HUES48 (cell line): ENCODE data around the gene RBM39.

Experiments
- H3K27ac ChIP-seq: one replicate; pipeline ENCODE4 v1.7.0; 2013; ENCODE audit warnings: low read depth, low read length, inconsistent platforms
- H3K27me3 ChIP-seq: 2 replicates; pipeline ENCODE4 v1.6.1; 2013; ENCODE audit warnings: mild to moderate bottlenecking, low read length; ENCODE audit not compliant: control insufficient read depth, insufficient read depth
- H3K36me3 ChIP-seq: 2 replicates; pipeline ENCODE4 v1.6.1; 2013; ENCODE audit warnings: low read length; ENCODE audit not compliant: control insufficient read depth, insufficient read depth
- H3K4me1 ChIP-seq: 2 replicates; pipeline ENCODE4 v1.6.1; 2013; ENCODE audit warnings: mild to moderate bottlenecking, low read length; ENCODE audit not compliant: control insufficient read depth, insufficient read depth
- H3K4me3 ChIP-seq: 2 replicates; pipeline ENCODE4 v1.5.1; 2013; ENCODE audit warnings: mild to moderate bottlenecking, low read depth, low read length
- H3K9ac ChIP-seq: 2 replicates; pipeline ENCODE4 v1.6.1; 2013; ENCODE audit warnings: mild to moderate bottlenecking, low read depth, low read length, moderate library complexity
- H3K9me3 ChIP-seq: 2 replicates; pipeline ENCODE4 v1.6.1; 2013; ENCODE audit warnings: low read length; ENCODE audit not compliant: control insufficient read depth, insufficient read depth

Gene RBM39

DNA sequence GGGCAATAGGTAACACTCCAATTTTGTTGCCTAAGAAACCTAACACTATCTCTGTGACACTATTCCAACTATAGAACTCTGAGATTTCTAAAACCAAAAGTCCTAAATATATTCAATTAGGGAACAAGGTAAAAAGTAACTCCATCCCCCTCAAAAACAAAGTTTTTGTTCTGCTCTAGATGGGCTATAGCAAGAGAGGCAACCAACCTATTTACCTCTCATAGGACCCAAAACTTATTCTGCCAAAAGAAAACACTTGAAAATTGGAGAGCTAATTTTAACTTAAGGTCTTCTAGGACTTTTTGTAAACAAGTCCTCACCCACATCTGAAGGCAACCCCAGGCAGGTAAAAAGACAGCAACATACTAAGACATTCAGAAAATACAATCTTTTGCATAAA lies 7.7 kb downstream of the RBM39 start:
- Histone ChIP-seq H3K27me3 (no peaks in the 10 kb centered on the region), H3K9me3 (no peaks in the 10 kb centered on the region), H3K4me3 (no peak overlapping the region), H3K27ac (no peak overlapping the region), H3K4me1 (peaks cover 9% of the 10 kb centered on the region), H3K36me3 (peaks cover 98% of the 10 kb centered on the region), H3K9ac (no peak overlapping the region)

DNA sequence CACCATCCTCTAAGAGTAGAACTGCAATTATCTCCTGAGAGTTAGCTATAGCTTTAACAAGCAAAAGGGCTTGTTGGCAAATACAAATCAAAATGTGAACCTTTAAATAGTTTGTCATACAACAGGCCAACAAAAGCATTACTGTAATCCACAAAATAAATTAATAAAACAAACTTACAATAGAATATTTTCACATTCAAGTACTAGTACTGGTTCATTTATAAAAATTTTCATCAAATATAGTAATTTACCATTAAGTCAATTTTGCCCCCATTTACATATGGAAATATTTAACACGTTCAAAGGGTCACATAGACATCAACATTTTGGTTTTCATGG lies 9.4 kb downstream of the RBM39 start:
- Histone ChIP-seq H3K9me3 (no peaks in the 10 kb centered on the region), H3K4me3 (no peak overlapping the region), H3K27me3 (no peaks in the 10 kb centered on the region), H3K27ac (no peak overlapping the region), H3K4me1 (peaks cover 4% of the 10 kb centered on the region; the same call in 1 of the 2 replicates), H3K9ac (no peak overlapping the region), H3K36me3 (peaks cover 98% of the 10 kb centered on the region)

DNA sequence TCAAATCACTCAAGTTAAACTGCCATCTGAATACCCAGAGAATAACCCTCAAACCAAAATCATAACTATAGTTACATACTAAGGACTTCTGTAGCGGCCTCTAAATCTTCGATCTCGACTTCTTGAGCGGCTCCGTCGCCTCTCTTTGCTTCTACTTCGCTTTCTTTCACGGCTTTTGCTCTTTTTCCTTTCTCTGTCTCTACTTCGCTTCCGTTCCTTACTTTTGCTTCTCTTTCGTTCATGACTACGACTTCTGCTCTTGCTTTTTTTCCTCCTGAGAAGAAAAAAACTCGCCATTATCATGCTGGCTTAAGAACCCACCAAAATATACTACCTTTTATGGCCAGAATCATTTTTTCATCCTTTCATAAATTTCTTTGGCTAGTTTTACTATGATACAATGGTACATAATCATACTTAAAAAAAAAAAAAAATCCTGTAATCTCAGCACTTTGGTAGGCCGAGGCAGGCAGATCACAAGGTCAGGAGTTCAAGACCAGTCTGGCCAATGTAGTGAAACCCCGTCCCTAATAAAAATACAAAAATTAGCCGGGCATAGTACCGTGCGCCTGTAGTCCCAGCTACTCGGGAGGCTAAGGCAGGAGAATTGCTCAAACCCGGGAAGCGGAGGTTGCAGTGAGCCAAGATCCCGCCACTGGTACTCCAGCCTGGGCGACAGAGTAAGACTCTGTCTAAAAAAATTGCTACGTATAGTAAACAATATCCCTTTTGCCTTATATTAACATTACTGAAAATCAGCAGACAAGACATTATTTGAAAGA lies 10.0 kb downstream of the RBM39 start:
- no peaks in the 10 kb centered on the region for H3K27me3 ChIP-seq
- peaks cover 4% of the 10 kb centered on the region; the same call in 1 of the 2 replicates for H3K4me1 ChIP-seq
- no peak overlapping the region for H3K27ac ChIP-seq
- H3K9me3 ChIP-seq = no peaks in the 10 kb centered on the region
- H3K36me3 ChIP-seq = peaks cover 98% of the 10 kb centered on the region
- H3K4me3 ChIP-seq = no peak overlapping the region
- H3K9ac ChIP-seq = no peak overlapping the region

DNA sequence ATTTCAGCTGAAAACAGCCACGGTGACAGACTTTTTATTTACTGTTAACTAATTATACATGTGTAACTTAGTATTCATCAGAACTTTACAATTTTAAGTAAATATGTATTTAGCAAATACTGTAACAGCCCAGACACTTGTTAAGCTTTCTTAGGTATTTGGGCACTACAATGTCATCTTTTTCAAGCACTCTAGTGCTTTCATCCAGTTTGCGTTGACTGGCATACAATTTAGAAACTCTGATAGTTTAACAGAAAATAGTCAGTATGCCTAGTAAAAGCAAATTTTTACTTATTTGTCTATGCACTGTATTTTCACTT lies 10.6 kb downstream of the RBM39 start:
- Histone ChIP-seq H3K4me1 (peaks cover 4% of the 10 kb centered on the region; the same call in 1 of the 2 replicates), H3K27me3 (no peaks in the 10 kb centered on the region), H3K36me3 (peaks cover 98% of the 10 kb centered on the region), H3K9me3 (no peaks in the 10 kb centered on the region), H3K9ac (no peak overlapping the region), H3K27ac (no peak overlapping the region), H3K4me3 (no peak overlapping the region)

DNA sequence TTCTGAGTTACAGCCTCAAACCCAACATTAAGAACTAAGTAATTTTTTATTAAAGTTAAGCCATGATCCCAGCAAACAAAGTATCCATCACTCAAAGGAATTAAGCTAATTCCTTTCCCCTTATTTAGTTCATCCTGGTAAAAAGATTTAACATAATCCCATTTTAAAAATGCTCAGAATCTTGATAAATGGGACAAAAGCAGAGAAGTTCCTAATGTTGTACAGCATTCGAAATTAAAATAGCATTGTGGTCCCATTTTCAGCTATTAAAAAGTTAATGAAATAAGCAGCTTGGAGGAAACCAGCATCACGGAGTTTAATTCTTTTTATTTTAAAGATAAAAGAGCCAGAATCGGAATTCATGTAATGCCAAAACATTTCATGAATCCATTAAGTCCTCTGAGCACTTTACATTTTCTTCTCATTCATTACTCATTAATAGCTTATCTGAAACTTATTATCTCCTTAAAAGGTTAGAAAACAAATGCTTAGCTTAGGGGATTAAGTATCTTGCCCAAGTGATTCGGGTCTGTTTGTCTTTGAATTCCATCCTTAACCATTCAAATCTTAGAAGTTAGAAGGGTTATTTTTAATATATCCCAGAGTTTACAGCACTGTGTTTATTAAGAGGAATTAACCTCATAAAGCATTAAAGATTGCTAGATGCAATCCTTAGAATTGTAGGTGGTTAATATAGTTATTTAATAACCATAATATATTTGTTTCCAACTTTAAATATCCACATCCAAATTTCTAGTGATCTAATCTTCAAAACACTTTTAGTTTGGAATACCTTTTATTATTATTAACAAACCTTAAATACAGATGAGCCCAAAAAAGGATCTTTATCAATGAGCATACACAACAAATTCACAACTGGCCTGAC lies 11.2 kb downstream of the RBM39 start:
- Histone ChIP-seq H3K9ac (no peak overlapping the region), H3K9me3 (no peaks in the 10 kb centered on the region), H3K4me3 (no peak overlapping the region), H3K36me3 (peaks cover 98% of the 10 kb centered on the region), H3K27ac (no peak overlapping the region), H3K27me3 (no peaks in the 10 kb centered on the region), H3K4me1 (peaks cover 3% of the 10 kb centered on the region; the same call in 1 of the 2 replicates)

DNA sequence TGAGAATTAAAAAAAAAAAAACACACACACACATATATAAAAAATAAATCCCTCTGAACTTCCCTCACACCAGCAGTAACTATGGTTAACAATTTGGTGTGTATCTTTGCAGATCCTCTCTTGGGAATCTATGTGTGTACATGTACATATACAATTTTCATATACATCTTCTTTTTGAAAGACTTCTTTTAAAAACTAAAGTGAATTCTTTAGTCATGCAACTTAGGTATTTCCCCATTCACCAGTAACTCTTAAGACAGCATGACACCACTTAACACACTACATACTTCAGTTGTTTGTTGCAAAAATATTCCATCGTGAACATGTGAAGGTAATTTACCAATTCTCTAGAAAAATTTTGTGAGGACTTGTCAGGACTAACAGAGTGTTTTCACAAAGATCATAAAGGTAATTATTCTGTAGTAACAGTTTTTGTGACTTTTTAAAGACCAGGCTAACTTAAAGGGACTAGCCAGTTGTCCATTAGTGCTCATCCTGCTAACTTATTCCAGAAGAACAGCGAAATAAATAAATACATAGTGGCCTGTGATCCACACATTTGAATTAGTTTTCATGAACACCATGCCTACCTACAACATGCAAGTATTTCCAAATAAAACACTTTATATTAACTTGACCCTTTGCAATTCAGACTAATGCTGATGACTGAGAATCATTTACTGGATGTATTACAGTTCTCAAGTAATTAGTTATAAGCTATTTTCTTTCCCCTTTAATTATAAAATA lies 12.1 kb downstream of the RBM39 start:
- Histone ChIP-seq H3K9ac (no peak overlapping the region), H3K36me3 (peaks cover 98% of the 10 kb centered on the region), H3K27me3 (no peaks in the 10 kb centered on the region), H3K9me3 (no peaks in the 10 kb centered on the region), H3K27ac (no peak overlapping the region), H3K4me1 (no peaks in the 10 kb centered on the region), H3K4me3 (no peak overlapping the region)

DNA sequence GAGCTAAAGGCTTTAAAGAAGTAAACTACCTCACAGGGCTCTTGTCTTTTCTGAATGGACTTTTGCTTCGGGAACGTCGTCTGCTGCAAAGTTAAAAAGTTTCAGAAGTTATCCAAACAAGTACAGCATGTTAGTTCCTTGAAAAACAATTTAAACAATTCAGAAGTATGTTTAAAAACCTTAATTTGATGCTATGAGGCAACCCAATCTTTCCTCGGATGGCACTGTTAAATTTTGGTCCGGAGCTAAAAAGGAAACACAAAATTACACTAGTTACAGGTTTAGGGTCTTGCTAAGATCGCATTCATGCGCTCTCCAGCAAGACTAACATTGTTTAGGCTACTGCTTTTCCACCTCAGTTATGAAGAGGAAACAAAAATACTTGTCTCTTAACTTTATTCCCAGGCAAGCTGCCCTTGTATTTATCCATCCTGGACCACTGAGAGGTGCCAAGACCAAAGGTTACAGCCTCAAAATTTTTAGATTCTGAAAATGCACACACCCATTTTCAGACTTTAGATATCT lies 12.7 kb downstream of the RBM39 start:
- Histone ChIP-seq H3K4me3 (no peak overlapping the region), H3K4me1 (no peaks in the 10 kb centered on the region), H3K36me3 (peaks cover 98% of the 10 kb centered on the region), H3K9ac (no peak overlapping the region), H3K9me3 (no peaks in the 10 kb centered on the region), H3K27ac (no peak overlapping the region), H3K27me3 (no peaks in the 10 kb centered on the region)

DNA sequence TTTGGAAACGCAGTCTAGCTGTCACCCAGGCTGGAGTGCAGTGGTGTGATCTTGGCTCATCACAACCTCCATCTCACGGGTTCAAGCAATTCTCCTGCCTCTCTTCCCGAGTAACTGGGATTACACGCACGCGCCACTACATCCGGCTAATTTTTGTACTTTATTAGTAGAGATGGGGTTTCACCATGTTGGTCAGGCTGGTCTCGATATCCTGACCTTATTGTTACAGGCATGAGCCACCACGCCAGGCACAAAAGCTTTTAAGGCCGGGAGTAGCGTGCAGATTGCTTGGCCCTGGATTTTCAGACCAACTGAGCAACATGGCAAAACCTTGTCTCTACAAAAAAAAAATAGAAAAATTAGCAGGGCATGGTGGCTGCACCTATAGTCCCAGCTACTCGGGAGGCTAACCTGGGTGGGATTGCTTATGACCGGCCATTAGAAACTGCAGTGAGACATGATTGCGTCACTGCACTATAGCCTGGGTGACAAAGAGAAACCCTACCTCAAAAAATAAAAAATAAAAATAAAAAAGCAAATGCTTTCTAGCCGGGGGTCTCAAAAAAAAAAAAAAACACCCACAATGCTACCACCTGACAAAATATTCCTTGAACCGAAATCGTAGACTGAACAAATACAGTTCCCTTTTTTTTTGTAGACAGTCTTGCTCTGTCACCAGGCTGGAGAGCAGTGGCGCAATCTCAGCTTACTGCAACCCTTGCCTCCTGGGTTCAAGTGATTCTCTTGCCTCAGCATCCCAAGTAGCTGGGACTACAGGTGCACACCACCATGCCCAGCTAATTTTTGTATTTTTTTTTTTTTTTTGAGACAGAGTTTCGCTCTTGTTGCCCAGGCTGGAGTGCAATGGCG lies 15.0 kb downstream of the RBM39 start:
- no peak overlapping the region for H3K27ac ChIP-seq
- H3K36me3 ChIP-seq = peaks cover 98% of the 10 kb centered on the region
- no peaks in the 10 kb centered on the region for H3K27me3 ChIP-seq
- no peaks in the 10 kb centered on the region for H3K9me3 ChIP-seq
- H3K4me1 ChIP-seq = no peaks in the 10 kb centered on the region
- no peak overlapping the region for H3K4me3 ChIP-seq
- H3K9ac ChIP-seq = no peak overlapping the region

DNA sequence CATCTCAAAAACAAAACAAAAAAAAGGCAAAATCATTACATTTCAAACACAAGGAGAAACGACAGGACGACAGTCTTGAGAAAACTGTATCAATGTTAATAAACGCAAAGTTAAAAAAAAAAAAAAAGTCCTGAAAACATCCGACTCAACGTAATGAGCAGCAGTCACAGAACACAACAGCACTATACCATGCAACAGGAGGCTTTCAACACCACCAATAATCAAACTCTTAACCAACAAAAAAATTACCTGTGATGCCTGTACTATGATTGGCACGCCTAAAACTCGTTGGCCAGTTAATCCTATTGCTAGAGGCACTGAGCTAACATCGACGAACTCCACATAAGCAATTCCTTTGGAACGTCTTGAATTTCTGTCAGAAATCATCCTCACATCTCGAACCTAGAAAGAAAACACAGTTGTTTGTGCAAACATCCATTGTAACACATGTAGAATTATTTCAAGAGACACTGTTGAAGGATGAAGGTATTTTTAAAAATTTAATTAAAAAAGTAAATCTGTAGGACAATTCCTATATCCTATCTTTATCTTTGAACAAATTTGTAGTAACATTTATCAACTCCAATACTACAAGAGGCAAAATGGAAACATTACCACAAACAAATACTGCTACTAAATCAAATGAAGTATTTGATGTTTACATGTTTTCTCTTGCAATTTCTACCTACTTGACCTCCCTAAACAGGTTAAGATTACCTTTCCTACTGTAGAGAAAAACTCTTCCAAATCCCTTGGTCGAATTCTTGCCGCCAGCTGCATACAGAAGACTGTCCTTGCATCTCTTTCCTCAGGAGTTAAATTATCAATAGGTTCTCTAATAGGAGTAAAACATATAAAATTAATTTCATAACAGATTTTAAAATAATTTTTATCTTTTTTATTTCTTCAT lies 17.5 kb downstream of the RBM39 start:
- Histone ChIP-seq H3K4me1 (no peaks in the 10 kb centered on the region), H3K9me3 (no peaks in the 10 kb centered on the region), H3K27me3 (no peaks in the 10 kb centered on the region), H3K9ac (no peak overlapping the region), H3K36me3 (peaks cover 98% of the 10 kb centered on the region), H3K27ac (no peak overlapping the region), H3K4me3 (no peak overlapping the region)
